ENCODE results near the gene TMEM30A.

TMEM30A gene

DNA sequence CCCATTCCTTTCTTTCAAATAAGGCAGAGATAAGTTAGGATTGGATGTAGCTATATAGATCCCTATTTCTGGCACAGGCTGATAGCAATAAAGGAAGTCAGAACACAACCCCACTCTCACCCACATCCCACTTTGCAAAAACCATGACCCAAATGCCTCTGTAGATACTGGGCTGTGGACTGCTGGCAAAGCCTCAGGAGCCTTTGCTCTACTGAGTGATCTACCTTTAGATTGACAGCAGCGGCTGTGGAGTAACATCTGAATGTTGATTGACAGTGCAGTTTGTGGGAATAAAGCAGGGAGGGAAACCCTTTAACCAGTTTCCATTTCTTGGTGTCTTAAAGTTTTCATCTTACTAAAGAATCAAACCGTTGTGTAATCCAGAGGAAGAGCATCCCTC, 6.7 kb upstream of the TMEM30A start:
- no peak for DNase-seq

DNA sequence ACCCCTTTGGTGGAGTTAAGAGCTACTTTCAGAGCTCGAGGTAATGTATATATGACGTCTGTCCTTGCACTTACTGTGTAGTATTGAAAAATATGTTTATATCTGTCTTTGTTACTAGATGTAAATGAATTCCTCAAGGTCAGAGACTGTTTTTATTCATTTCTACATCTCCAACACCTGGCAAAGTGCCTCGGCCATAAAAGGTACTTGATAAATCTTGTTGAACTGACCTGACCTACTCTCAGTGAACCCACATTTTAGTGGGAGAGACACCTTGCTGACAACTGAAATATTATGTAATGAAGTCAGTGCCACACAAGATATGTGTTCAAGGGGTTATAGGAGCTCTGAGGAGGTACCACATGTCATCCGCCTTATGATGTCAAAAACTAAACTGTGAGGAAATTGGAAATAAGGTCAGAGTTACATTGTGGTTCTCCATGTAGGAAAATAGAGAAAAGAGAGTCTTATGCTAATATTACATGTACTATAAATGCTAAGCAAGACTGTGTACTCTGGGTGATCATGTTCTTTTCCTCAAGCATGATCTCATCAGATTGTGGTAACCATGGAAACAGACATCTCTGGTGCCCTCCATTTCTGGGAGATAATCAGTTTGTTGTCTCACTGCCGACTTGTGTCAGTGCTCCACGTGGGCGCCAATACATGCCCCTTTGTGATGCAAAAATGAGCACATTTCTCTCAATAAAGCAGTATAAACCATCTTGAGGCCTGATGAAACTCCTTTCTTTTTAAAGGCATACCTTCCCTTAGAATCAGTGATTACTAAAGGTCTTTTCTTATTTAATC, 5.7 kb upstream of the TMEM30A start:
- no peak for DNase-seq

DNA sequence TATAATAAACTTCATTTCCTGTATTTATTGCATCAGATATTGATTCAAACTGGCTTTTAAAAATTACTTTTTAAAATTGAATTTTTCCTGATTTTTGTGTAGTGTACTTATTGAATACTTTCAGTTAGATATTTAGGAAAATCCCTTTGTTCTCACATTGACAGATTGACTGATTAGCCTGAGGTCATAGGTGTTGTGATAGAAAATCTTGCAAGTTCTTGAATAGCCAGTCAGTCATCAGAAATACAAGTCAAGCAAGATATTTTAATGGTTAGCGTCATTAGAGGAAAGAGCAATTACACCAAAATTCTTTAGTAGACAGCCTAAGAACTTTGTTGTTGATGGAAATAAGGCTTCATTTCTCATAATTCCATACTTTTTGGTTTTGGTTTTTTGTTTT, 3.4 kb upstream of the TMEM30A start:
- DNase-seq = no peak

DNA sequence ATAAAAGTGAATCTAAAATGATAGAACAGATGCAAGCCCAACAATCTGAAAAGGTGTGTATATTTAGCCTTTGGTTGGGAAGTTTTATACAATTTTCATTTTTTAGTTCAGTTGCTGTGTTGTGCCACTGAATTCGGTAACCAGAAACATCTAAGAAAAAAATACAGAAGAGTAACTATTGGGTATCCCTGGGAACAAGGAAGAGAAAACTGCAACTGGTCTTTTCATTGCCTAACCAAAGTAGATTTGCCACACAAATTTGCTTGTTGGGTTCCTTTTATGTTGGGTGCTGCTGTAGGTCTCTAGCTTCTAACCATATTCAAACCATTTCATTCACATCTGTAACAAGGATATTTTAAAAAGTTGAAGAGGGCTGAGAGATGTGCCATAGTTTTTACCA, 2.8 kb upstream of the TMEM30A start:
- no peak for DNase-seq

DNA sequence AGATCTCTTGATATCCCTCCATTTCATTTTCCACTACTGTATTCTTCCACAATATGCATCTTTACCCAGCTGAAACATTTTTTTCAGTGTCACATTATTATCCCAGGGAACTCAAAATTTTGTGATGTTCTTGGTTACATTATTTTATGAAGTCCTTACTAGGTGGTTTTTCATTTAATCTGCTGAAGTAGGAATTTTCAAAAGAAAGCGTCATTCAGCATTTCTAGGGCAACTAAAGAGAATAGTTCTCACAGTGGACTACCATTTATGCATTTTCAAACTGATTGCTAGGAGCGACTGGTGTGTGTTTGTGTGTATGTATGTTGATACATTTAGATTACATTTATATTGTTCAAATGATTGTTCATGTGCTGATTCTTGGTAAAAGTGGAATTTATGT, 2.4 kb upstream of the TMEM30A start:
- no peak for DNase-seq

DNA sequence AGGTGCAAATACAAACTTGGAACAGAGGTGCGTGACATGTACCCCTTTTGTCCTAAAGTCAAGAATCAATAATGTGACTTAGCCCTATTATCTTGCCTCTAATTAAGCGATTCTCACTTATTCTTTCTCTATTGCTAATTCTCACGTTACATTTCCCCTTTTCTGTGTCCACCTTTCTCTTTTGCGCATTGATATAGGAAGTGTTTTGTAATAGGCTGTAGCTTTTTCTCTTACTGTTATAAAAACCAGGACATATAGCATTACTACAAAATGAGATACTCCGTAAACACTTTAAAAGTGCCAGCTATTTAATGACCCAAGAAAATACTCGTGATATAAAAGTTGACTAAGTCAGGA, 669 bp upstream of the TMEM30A start:
- DNase-seq = peak in 1 of 2 donors; percentile 34

DNA sequence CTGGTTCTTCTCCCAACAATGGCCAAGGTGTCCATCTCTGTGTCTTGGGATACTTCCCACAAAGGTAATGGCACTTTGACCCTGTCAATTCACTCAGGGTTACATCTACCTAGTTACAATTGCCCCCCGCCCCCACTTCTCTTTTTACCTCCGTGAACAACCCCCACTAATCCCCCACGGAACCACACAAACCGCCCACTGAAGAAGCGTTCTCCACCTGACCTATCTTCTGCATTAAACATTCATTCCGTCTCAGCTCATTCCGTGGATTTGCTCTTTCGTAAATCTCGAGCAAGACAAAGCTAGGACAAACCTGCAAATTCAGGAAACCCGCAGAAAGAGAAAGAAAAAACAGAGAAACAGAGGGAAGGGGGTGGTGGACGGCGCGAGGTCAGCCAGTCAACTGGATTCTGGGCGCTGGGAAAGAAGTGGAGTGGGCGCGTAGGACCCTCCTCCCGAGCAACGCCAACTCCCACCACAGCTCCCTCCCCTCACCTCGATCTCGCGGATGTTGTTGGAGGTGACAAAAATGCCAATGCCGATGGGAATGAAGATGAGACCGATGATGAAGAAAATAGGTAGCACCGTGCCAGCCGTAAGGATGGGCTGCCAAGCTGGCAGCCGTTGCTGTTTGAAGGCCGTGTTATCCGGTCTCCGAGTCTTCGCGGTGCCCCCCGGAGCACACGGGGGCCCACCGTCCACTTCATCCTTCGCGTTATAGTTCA, 523 bp downstream of the TMEM30A start:
- peak in 1 of 2 donors; percentile 22 for DNase-seq

DNA sequence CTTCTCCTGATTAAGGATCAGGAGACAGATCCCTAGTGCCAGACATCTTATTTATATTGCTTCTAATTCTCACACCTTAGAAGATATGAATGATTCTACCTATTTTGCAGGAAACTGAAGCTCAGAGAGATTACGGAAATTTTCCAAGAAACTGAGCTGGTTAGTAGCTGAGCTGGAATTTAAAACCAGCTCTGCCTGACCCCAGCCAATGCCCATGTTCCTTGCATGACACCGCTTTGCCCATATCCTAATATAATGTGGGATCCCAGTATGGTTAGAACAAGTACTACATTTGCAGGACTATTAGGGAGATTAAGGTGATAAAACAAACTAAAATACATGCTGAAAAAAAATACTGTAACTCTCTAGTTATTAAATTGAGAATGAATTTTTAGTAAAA, 1.9 kb downstream of the TMEM30A start:
- DNase-seq = no peak

DNA sequence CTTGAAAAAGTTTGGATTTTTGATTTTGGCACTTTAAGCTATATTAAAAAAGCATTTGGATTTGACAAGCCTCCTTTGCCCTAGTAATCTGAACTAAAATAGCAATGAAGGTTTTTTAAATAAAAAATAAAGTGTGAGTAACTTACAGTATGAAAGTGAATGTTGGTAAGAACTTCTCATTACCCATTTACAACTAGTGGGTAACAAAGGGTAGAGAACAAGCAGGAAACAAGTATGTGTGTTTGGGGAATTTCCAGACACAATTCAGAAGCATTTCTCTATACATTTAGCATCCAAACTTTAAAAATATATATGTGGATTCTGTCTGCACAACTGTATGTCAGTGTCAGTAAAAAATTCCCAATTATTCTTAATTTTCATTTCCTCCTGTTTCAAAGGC, 2.9 kb downstream of the TMEM30A start:
- DNase-seq = peak in 1 of 2 donors; percentile 24

DNA sequence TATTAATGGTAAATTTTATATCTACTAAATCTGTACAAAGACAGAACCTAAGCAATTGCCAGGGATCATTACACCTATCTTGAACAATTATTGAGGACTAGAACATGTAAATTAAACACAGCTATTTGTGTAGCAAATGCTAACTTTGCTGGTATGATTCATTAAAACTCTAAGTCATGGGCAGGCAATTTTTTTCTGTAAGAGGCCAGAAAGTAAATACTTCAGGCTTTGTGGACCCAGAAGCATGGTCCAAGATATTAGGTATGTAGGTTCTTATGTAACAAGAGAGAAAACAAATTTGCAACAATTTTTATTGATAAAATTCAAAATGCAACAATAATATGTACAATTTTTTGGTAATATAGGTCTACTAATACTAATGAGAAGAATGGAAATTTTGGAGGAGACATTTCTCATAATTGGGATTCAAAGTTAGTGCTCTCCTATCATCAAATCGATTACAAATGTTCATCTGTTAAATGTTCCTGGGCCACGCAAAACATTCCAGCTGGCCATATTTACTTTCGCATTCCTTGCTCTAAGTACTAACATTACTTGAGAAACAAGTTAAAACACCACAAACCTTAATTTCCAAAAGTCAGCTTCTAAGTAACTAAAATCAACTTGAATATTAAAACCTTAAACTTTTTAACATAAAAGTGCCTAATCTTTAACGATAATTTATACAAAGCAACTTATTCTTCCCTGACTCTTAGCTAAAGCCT, 4.3 kb downstream of the TMEM30A start:
- no peak for DNase-seq

DNA sequence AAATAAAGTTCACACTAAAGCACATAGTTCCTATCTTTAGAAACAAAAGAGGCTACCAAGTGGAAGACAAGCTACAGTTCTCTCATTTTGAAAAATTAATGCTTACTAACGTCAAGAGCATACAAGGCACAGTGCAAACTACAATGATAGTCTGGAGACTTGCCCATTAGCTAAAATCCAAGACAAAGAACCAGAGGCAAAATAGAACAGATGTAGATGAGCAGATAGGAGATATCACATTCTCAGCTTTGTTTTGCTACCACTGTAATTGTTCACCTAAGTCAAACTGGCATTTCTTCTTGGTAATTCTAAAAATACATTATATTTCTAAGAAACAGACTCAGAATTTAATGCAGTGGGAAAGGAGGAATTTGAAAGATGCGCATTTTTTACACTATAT, 5.2 kb downstream of the TMEM30A start:
- no peak for DNase-seq

DNA sequence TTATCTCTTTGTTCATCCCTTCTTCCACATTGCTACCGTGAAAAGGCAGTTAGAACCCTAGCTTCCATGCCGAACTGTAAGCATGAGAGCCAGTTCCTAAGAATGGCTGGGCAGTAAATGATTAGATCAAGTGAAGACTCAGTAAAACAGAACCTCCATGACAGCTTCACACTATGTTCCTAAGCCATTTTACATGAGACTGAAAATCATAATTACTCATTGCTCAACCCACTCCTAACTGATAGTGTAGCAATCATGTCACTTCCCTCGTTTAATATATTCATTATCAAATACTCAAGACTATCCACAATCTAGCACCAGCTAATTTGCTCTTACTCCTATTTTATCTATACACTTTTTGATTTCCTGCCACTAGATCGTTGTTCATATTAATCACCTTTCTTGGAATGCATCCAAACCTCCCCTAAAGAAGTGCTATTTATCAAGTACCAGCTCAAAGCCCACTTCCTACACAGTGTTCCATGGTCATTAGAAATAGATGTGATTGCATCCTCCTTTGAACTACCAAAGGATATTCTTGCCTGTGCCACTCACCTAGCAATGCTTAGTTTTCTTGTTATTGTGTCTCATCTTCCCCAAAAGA, 6.0 kb downstream of the TMEM30A start:
- no peak for DNase-seq

DNA sequence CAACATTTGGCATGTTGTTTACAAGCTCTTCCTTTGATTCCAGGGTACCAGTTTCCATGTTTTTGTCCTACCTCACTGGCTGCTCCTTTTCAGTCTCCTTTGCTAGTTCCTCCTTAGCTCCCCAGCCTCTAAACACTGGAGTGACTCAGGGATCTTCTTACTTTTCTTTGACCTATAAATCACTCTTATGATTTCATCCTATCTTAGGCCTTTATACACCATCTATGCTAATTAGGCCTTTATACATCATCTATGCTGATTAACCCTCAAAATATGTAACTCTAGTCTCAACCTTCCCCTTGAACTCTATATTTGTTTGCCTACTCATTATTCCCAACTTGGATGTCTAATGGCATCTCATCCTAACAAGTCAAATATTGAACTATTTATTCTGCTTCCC, 9.5 kb downstream of the TMEM30A start:
- DNase-seq = no peak

DNA sequence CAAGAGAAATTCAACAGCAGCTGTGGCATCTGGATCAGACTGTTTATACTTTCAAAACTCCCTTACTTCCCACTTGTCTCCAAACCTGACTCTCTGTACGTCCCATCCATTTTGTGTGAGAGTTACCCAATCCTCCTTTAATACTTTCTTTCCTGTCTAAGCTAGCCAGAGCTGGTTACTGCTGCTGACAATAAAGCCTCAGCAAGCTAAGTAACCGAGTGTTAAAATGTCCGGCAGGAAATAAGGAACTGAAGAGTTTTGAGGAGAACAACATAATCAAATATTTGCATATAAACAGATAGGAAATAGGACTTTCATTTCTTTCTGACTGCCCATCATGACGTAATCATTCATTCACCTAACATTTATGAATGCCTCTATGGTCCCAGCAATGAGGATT, 11.6 kb downstream of the TMEM30A start:
- no peak for DNase-seq

DNA sequence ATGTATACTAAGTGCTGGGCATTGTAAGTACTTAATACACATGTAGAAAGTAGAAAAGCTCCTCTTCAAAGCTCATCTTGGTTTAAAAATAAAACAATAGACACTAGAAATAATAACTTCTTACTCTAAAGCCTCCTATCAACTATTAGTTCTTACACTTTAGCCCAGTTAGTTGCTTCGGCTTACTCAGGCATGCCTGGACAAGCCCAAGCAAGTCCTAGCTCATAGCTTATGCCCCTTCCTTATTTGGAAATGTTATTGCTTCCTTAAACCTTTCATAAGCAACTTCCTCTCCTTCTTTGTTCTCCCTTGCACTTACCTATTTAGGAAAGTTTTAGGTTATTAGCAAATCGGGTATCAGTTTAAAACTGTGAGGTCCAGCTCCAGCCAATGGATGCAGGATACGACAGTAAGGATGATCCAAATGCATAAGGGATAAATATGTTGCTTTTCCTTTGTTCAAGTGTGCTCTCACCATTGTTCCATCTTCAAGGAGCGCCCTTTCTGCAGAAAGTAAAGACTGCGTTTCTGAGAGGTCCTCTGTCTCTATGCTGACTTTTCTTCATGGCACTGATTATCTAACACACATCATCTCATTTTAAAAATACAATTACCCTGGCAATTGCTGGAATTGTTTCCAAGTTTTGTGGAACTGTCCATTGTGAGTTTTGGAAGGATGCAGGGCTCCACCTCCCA, 12.3 kb downstream of the TMEM30A start:
- no peak for DNase-seq

DNA sequence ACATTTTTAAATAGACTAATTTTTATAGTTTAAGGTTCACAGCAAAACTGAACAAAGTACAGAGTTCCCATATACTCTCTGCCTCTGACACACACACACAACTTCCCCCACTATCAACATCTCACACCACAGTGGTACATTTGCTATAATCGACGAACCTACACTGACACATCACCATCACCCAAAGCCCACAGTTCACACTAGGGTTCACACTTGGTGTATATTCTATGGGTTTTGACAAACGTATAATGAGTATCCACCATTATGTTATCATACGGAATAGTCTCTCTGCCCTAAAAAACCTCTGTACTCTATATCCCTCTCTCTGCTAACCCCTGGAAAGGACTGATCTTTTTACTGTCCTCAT, 15.6 kb downstream of the TMEM30A start:
- no peak for DNase-seq

DNA sequence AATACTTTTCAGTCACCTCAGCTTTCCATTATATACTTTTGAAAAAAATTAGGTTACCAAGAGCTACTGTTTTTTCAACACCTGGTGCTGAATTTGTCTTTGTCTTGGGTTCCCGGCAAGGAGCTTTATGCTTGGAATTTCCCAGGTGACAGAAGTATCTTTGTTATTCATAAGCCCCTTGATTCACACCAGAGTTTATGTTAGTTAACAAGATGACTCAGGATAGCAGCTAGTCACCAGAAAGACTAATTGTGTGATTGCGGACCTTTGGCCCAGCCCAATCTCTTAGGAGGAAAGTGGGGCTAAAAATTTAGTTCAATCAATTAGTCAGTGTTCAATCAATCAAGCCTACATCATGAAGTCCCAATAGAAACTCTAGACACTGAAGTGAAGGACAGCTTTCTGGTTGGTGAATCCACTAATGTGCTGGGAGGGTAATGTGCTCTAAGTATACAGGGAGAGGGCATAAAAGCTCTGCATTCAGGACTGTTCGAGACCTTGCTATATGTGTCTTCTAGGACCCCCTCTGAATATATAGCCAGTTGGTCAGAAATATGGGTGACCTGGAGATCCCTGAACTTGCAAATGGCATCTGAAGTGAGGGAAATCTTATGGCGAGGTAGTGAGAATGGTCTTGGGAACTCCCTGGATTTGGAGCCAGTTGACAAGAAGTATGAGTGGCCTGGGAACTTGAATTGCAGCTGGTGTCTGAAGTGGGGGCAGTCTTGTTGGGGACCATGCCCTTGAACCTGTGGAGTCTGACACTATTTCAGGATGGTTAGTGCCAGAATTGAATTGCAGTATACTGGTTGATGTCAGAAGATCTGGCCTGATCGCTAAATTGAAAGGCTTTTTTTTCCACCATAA, 16.2 kb downstream of the TMEM30A start:
- no peak for DNase-seq

DNA sequence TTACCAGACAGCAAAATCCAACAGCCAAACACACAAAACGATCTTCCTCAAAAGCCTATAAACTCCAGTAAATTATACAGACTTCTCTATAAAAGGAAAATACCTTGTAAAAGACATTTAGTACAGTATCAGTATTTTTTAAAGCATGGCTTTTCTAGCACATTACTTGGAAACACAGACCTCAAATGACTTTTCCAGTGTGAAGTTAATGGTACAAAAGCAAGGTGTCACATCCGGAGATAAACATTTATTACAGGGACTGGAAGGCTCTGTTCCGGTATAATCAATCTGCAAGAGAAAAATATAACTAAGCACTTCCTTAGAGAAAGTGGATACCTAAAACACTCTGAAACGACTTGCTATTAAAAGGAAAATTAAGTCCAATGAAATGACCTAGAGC, 17.1 kb downstream of the TMEM30A start:
- DNase-seq = no peak

DNA sequence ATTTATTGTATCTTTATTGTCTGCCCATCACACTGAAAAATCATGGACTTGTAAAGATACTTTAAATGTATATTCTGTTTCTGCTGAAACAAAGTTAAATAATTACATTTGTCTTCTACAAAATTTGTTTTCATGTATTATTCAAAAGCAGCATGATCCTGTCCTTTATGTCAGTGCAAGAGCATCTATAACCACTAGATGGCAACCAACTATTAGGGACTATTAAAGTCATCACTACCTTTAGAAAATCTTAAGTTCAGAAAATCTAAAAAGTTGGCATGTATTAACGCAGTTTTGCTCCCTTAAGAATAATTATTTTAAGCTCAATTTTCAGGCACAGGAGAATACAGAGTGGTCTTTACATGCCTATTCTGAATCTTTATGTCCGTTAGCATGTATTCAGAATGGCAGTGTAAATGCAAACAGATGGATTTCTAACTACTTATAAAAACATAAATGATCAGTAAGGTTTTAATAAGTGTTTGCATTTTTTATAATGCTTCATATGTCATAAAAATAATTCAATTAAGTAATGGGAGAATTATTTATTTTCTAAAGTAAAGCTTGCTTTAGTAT, 17.8 kb downstream of the TMEM30A start:
- DNase-seq = peak in 1 of 2 donors; percentile 63

DNA sequence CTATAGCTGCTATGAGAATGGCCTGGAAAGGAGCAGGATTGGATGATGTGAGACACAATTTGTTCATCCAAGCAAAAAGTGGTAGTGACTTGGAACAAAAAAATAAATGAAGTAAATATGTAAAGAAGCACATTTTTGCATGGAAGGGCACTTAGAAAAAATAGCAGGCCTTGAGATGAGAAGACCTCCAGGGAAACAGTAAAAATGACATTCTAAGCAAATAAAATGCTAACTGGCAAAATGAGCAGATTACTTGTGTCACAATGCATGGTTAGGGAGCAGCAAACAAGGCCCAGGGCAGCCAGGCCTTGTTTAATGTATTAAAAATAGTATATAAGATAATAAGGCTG, 21.2 kb downstream of the TMEM30A start:
- DNase-seq = no peak

DNA sequence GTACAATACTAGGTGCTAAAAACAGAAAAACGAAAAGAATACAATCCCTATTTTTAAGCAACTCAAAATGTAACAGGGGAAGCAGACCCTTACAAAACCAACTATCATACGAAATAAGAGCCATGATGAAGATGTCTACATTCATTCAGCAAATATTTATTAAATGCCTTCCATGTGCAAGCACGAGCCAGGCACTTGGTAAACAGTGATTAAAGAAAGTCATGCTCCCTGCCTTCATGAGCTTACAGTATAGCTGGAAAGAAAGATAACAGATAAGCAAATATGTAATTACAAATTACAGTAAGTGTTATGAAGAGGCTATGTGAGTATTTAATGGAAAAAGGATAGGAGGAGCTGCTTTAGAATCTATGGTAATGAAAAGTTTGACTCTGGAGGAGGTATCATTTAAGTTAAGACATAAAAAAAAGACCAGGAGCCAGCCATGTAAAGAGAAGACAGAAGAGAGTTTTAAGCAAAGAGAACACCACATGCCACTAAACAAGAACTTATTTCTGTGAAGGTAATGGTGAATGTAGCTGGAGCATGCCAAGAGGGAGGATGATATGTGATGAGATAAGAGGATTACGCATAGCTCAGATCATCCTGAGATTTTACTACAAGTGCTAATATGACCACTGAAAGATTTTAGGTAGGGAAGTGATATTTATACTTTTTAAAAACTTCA, 21.7 kb downstream of the TMEM30A start:
- no peak for DNase-seq

Measured in CD4-positive, alpha-beta T cell treated with Interleukin-4 for 1 hour (primary cell).